Measurements from ENCODE around the gene ARHGEF25. TPM values are rescaled to one million over a fixed set of nuclear protein-coding genes. Genes with fewer than 3 reads are reported as not detected.

ARHGEF25 gene
- total RNA-seq, 3 donors from 2014 or later (not counting 1 experiment from before 2014, with no cell fraction given): 3.1 to 6.5 (median 5.1) TPM

GRCh38 chr12:57637364-57637763 lies 26.1 kb downstream of the ARHGEF25 start:
- H3K4me3 ChIP-seq (ENCODE audit: low read length): no peak overlapping the region
- ATAC-seq (no peak), DNase-seq (no peak)
- no peak overlapping the region for H3K27ac Mint-ChIP-seq
- peaks cover 25 to 33% of the 10 kb centered on the region in 2 donors for H3K27me3 Mint-ChIP-seq (ENCODE audit: low read depth in 2 of 2)
- peaks cover 16% of the 10 kb centered on the region for H3K27me3 ChIP-seq (ENCODE audit: control insufficient read depth, insufficient read depth, low read length)
- intact Hi-C loops (cut with micrococcal nuclease): no loop called here
- H3K36me3 Mint-ChIP-seq: no peaks in the 10 kb centered on the region
- H3K4me3 Mint-ChIP-seq: no peak overlapping the region
- peaks cover 11% of the 10 kb centered on the region for H3K4me1 ChIP-seq (ENCODE audit: control insufficient read depth, insufficient read depth, low read length)
- TF ChIP-seq, protein P1, sequence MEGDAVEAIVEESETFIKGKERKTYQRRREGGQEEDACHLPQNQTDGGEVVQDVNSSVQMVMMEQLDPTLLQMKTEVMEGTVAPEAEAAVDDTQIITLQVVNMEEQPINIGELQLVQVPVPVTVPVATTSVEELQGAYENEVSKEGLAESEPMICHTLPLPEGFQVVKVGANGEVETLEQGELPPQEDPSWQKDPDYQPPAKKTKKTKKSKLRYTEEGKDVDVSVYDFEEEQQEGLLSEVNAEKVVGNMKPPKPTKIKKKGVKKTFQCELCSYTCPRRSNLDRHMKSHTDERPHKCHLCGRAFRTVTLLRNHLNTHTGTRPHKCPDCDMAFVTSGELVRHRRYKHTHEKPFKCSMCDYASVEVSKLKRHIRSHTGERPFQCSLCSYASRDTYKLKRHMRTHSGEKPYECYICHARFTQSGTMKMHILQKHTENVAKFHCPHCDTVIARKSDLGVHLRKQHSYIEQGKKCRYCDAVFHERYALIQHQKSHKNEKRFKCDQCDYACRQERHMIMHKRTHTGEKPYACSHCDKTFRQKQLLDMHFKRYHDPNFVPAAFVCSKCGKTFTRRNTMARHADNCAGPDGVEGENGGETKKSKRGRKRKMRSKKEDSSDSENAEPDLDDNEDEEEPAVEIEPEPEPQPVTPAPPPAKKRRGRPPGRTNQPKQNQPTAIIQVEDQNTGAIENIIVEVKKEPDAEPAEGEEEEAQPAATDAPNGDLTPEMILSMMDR (IDR thresholded peaks at IDR 0.05): no peak
- WGBS (ENCODE audit: insufficient coverage): 86% methylated on average over 1 of the region's 3 CpGs
- no peaks in the 10 kb centered on the region for H3K9me3 Mint-ChIP-seq
- H3K27ac ChIP-seq (ENCODE audit: low read length): no peak overlapping the region
- peaks cover 2 to 10% of the 10 kb centered on the region in 2 donors for H3K4me1 Mint-ChIP-seq
- no peaks in the 10 kb centered on the region for H3K9me3 ChIP-seq (ENCODE audit: control insufficient read depth, insufficient read depth, low read length)
- H3K36me3 ChIP-seq (ENCODE audit: control insufficient read depth, insufficient read depth, low read length): no peaks in the 10 kb centered on the region

GRCh38 chr12:57638096-57638495 lies 26.9 kb downstream of the ARHGEF25 start:
- Histone ChIP-seq H3K4me3 (ENCODE audit: low read length) (no peak overlapping the region), H3K27me3 (ENCODE audit: control insufficient read depth, insufficient read depth, low read length) (peaks cover 11% of the 10 kb centered on the region), H3K9me3 (ENCODE audit: control insufficient read depth, insufficient read depth, low read length) (no peaks in the 10 kb centered on the region), H3K36me3 (ENCODE audit: control insufficient read depth, insufficient read depth, low read length) (no peaks in the 10 kb centered on the region), H3K27ac (ENCODE audit: low read length) (no peak overlapping the region), H3K4me1 (ENCODE audit: control insufficient read depth, insufficient read depth, low read length) (peaks cover 5% of the 10 kb centered on the region)
- Mint-ChIP-seq H3K4me1 (peaks cover 0 to 5% of the 10 kb centered on the region in 2 donors), H3K27me3 (ENCODE audit: low read depth in 2 of 2) (peaks cover 22 to 33% of the 10 kb centered on the region in 2 donors), H3K27ac (no peak overlapping the region), H3K4me3 (no peak overlapping the region), H3K36me3 (no peaks in the 10 kb centered on the region), H3K9me3 (no peaks in the 10 kb centered on the region)
- TF ChIP-seq, protein P1 (IDR thresholded peaks at IDR 0.05): no peak
- intact Hi-C loops (cut with micrococcal nuclease): no loop called here
- no peak for DNase-seq
- WGBS (ENCODE audit: insufficient coverage): 92% methylated on average over 3 of the region's 3 CpGs
- no peak for ATAC-seq

- no peaks in the 10 kb centered on the region for H3K36me3 ChIP-seq (ENCODE audit: control insufficient read depth, insufficient read depth, low read length)
- H3K27ac Mint-ChIP-seq: no peak overlapping the region
- H3K27ac ChIP-seq (ENCODE audit: low read length): no peak overlapping the region
- no peaks in the 10 kb centered on the region for H3K9me3 ChIP-seq (ENCODE audit: control insufficient read depth, insufficient read depth, low read length)
- no peaks in the 10 kb centered on the region for H3K4me1 ChIP-seq (ENCODE audit: control insufficient read depth, insufficient read depth, low read length)
- no peak overlapping the region for H3K4me3 Mint-ChIP-seq
- peaks cover 4% of the 10 kb centered on the region for H3K27me3 ChIP-seq (ENCODE audit: control insufficient read depth, insufficient read depth, low read length)
- intact Hi-C loops (cut with micrococcal nuclease): no loop called here
- H3K27me3 Mint-ChIP-seq (ENCODE audit: low read depth in 2 of 2): peaks cover 9 to 22% of the 10 kb centered on the region in 2 donors
- TF ChIP-seq, protein P1 (IDR thresholded peaks at IDR 0.05): no peak
- DNase-seq (no peak), ATAC-seq (no peak)
- no peaks in the 10 kb centered on the region for H3K36me3 Mint-ChIP-seq
- no peaks in the 10 kb centered on the region for H3K4me1 Mint-ChIP-seq
- no peaks in the 10 kb centered on the region for H3K9me3 Mint-ChIP-seq
- WGBS (ENCODE audit: insufficient coverage): 89% methylated on average over 7 of the region's 7 CpGs
- no peak overlapping the region for H3K4me3 ChIP-seq (ENCODE audit: low read length)
Measured at GRCh38 chr12:57640175-57641042, 29.2 kb downstream of the ARHGEF25 start.

Data from natural killer cell (primary cell).